ENCODE data around the gene MPIG6B. TPM values are rescaled to one million over a fixed set of nuclear protein-coding genes. Genes with fewer than 3 reads are reported as not detected.

MPIG6B gene
- total RNA-seq = not detected in 2 replicates

GRCh38 chr6:31723245-31723979 lies at the start of gene MPIG6B:
Gene MPIG6B (plus strand): TSS chr6:31723373. CDS start chr6:31723384, 11 bp downstream.
- DNase-seq (ENCODE audit: low read depth, low spot score) = no peak

- no peak for DNase-seq (ENCODE audit: low read depth, low spot score)
Measured at GRCh38 chr6:31676322-31676903, 46.8 kb upstream of the MPIG6B start.

- no peak for DNase-seq (ENCODE audit: low read depth, low spot score)
Measured at GRCh38 chr6:31676904-31677303, 46.3 kb upstream of the MPIG6B start.

GRCh38 chr6:31677955-31678354 lies 45.2 kb upstream of the MPIG6B start:
- DNase-seq (ENCODE audit: low read depth, low spot score) = no peak

GRCh38 chr6:31680226-31681134 lies 42.7 kb upstream of the MPIG6B start, which contains the start of gene LY6G5C:
Gene LY6G5C (minus strand): TSS chr6:31681067. CDS start chr6:31680373, 694 bp downstream.
- DNase-seq (ENCODE audit: low read depth, low spot score) = peak; percentile 72

GRCh38 chr6:31681135-31681671 lies 42.0 kb upstream of the MPIG6B start:
- no peak for DNase-seq (ENCODE audit: low read depth, low spot score)

GRCh38 chr6:31683591-31683990 lies 39.6 kb upstream of the MPIG6B start:
- DNase-seq (ENCODE audit: low read depth, low spot score) = no peak

- no peak for DNase-seq (ENCODE audit: low read depth, low spot score)
Measured at GRCh38 chr6:31686483-31686882, 36.7 kb upstream of the MPIG6B start.

- DNase-seq (ENCODE audit: low read depth, low spot score) = no peak
Measured at GRCh38 chr6:31687321-31687720, 35.9 kb upstream of the MPIG6B start.

GRCh38 chr6:31687860-31688693 lies 35.1 kb upstream of the MPIG6B start:
- DNase-seq (ENCODE audit: low read depth, low spot score) = no peak

GRCh38 chr6:31689249-31690110 lies 33.7 kb upstream of the MPIG6B start:
- no peak for DNase-seq (ENCODE audit: low read depth, low spot score)

GRCh38 chr6:31690231-31691077 lies 32.7 kb upstream of the MPIG6B start:
- no peak for DNase-seq (ENCODE audit: low read depth, low spot score)

- no peak for DNase-seq (ENCODE audit: low read depth, low spot score)
Measured at GRCh38 chr6:31691078-31691463, 32.1 kb upstream of the MPIG6B start.

- DNase-seq (ENCODE audit: low read depth, low spot score) = no peak
Measured at GRCh38 chr6:31691564-31692108, 31.5 kb upstream of the MPIG6B start.

- no peak for DNase-seq (ENCODE audit: low read depth, low spot score)
Measured at GRCh38 chr6:31692353-31692752, 30.8 kb upstream of the MPIG6B start.

GRCh38 chr6:31692886-31693285 lies 30.3 kb upstream of the MPIG6B start:
- no peak for DNase-seq (ENCODE audit: low read depth, low spot score)

- DNase-seq (ENCODE audit: low read depth, low spot score) = no peak
Measured at GRCh38 chr6:31693535-31693934, 29.6 kb upstream of the MPIG6B start.

- no peak for DNase-seq (ENCODE audit: low read depth, low spot score)
Measured at GRCh38 chr6:31697555-31697954, 25.6 kb upstream of the MPIG6B start.
